Measurements from ENCODE around the gene C4BPB. TPM values are rescaled to one million over a fixed set of nuclear protein-coding genes. Genes with fewer than 3 reads are reported as not detected.

The C4BPB gene
- total RNA-seq, 1 experiment from 2014 or later, result not detected

GRCh38 chr1:207058252-207058651, 30.4 kb upstream of the C4BPB start:
- Histone ChIP-seq H3K9ac (ENCODE audit: extremely low read depth, insufficient read length, low read length) (no peak overlapping the region), H2BK5ac (ENCODE audit: insufficient read length, low read length) (no peak overlapping the region), H4K20me1 (ENCODE audit: control insufficient read depth, insufficient read depth, insufficient read length) (no peaks in the 10 kb centered on the region), H4K8ac (replicated peaks; ENCODE audit: insufficient read length, low read depth, low read length) (no peak overlapping the region), H2BK20ac (ENCODE audit: low read depth, low read length, poor library complexity, severe bottlenecking) (no peak overlapping the region), H3K27me3 (ENCODE audit: insufficient read depth, low read length) (no peaks in the 10 kb centered on the region), H2BK15ac (ENCODE audit: low read depth, low read length) (no peak overlapping the region), H2AFZ (ENCODE audit: low read length) (no peak overlapping the region), H3K23me2 (ENCODE audit: insufficient read length, low read depth, low read length, poor library complexity, severe bottlenecking) (peaks cover 4% of the 10 kb centered on the region), H3K56ac (ENCODE audit: insufficient read length, low read depth, low read length) (no peak overlapping the region), H3K79me1 (ENCODE audit: insufficient read depth, low read depth, low read length, poor library complexity, severe bottlenecking) (no peaks in the 10 kb centered on the region), H3K4ac (ENCODE audit: low read depth, low read length) (no peak overlapping the region), H3K79me2 (ENCODE audit: insufficient read depth, low read length) (no peaks in the 10 kb centered on the region), H3K27ac (ENCODE audit: insufficient read length, low read depth, low read length) (no peak overlapping the region), H3K4me2 (ENCODE audit: insufficient read depth, insufficient read length, low read length) (no peak overlapping the region), H4K5ac (ENCODE audit: insufficient read length, low read depth, low read length) (no peak overlapping the region), H2BK120ac (ENCODE audit: low read depth, low read length, poor library complexity, severe bottlenecking) (no peak overlapping the region), H3K14ac (ENCODE audit: insufficient read depth, low read length) (no peak overlapping the region), H3K23ac (ENCODE audit: insufficient read length, low read depth, low read length) (no peak overlapping the region), H3K9me3 (ENCODE audit: control insufficient read depth, low read depth, low read length) (no peaks in the 10 kb centered on the region), H4K91ac (ENCODE audit: insufficient read length, low read depth, low read length) (no peak overlapping the region), H2BK12ac (ENCODE audit: insufficient read length, low read depth, low read length) (no peak overlapping the region), H3T11ph (ENCODE audit: low read length) (no peak overlapping the region), H3K18ac (ENCODE audit: insufficient read length, low read depth, low read length) (no peak overlapping the region), H2AK5ac (ENCODE audit: insufficient read length, low read length) (no peak overlapping the region), H3K4me1 (ENCODE audit: insufficient read depth, low read length) (no peaks in the 10 kb centered on the region)
- Mint-ChIP-seq H3K4me3 (no peak overlapping the region), H3K27me3 (ENCODE audit: low read depth) (peaks cover 1% of the 10 kb centered on the region), H3K36me3 (ENCODE audit: insufficient read depth in 1 of 3, low read depth in 3 of 3) (peaks cover 0 to 25% (median 9%) of the 10 kb centered on the region in 3 experiments; a peak in 6 of 7 replicates), H3K9me3 (no peaks in the 10 kb centered on the region), H3K27ac (no peak overlapping the region), H3K4me1 (peaks cover 10 to 13% of the 10 kb centered on the region in 2 experiments)
- TF ChIP-seq CTCF (conservative IDR thresholded peaks at IDR 0.05), result no peak
- no peak for DNase-seq
- no CpG with 5 or more reads among the region's 4 CpGs for WGBS (ENCODE audit: extremely low coverage, insufficient read length, low lambda C conversion rate)
